ENCODE results near the gene SETDB2.
A peak's percentile ranks its signal among the peaks of the same experiment; 100 is the strongest.

SETDB2 gene

DNA sequence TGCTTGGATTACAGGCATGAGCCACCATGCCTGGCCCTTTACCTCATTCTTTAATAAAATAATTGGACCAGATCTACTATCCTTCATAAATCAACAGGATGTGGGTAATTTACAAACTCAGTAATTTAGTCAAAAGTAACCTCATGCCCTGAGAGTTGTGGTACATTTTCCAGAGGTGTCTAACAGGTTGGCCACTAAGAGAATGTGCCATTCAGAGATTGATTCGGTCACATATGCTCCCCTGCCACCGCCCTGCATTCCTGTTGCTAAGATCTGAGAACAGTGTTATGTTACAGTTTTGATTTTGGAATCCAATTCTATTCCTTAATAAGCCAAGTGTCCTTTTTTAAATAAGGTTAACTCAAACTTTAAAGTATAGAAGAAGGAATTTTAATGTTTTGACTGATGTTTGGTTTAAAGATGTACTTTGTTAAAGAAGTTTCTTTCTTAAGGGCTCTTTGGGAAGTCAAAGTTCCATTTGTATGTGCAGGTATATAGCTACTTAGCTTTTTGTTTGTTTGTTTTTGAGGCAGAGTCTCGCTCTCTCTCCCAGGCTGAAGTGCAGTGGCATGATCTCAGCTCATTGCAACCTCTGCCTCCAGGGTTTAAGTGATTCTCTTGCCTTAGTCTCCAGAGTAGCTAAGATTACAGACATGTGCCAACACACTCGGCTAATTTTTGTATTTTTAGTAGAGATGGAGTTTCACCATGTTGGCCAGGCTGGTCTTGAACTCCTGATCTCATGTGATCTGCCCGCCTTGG is 80.8 kb downstream of the SETDB2 start:
- peaks cover 61% of the 10 kb centered on the region for H3K36me3 Mint-ChIP-seq (ENCODE audit: low read depth)
- no peaks in the 10 kb centered on the region for H3K9me3 Mint-ChIP-seq
- H3K27ac Mint-ChIP-seq, result no peak overlapping the region
- peaks cover 7% of the 10 kb centered on the region for H3K4me1 Mint-ChIP-seq (ENCODE audit: low read depth)
- H3K27me3 Mint-ChIP-seq, result no peaks in the 10 kb centered on the region
- no peak overlapping the region for H3K4me3 Mint-ChIP-seq

DNA sequence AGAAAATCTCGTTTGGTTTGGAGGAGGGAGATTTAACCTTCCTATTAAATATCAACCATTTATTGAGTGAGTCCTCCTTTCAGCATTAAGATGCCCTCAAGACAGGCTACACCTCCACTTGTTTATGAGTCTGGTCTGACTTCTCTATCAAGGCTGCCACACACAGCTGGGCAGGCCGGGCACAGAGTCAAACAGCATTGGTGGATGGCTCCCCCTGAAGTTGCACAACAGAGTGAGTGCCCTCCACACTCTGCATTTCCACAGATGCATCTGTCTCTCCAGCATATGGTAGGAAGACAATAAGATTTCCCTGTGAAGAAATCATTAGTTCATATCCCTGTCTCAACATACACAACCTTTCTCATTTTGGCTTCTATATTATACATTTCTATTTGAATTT is 83.0 kb downstream of the SETDB2 start:
- H3K4me3 Mint-ChIP-seq, result no peak overlapping the region
- peaks cover 16% of the 10 kb centered on the region for H3K4me1 Mint-ChIP-seq (ENCODE audit: low read depth)
- H3K27ac Mint-ChIP-seq, result peak overlapping the region; percentile 33
- H3K9me3 Mint-ChIP-seq, result no peaks in the 10 kb centered on the region
- H3K36me3 Mint-ChIP-seq (ENCODE audit: low read depth), result peaks cover 61% of the 10 kb centered on the region
- no peaks in the 10 kb centered on the region for H3K27me3 Mint-ChIP-seq

DNA sequence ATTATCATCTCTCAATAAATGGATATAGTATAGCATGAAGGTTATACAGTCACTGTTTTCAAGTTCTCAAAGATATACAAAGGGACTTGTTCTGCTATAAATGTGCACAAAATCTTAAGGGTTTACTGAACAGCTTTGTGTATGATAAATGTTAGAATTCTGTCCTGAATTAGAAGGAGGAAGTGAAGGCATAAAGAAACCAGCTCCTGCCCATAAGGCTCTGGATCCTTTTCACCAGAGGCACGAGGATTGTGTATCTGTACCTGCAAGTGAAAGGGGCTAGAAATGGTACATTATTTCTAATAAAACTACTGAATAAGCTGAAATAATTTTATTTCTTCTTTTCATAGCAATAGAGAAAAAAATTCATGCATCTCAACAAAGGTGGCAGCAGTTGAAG is 84.1 kb downstream of the SETDB2 start:
- H3K27me3 Mint-ChIP-seq, result no peaks in the 10 kb centered on the region
- H3K36me3 Mint-ChIP-seq (ENCODE audit: low read depth), result peaks cover 61% of the 10 kb centered on the region
- H3K27ac Mint-ChIP-seq, result no peak overlapping the region
- H3K4me1 Mint-ChIP-seq (ENCODE audit: low read depth), result peaks cover 24% of the 10 kb centered on the region
- H3K9me3 Mint-ChIP-seq, result no peaks in the 10 kb centered on the region
- no peak overlapping the region for H3K4me3 Mint-ChIP-seq

DNA sequence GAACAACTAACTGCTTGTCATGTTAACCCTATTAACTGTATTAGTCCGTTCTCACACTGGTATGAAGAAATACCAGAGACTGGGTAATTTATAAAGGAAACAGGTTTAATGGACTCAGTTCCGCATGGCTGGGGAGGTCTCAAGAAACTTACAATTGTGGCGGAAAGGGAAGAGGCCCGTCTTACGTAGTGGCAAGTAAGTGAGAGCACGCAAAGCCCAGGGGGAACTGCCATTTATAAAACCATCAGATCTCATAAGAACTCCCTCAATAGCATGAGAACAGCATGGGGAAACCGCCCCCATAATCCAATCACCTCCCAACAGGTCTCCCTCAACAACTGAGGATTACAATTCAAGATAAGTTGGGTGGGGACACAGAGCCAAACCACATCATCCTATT is 86.4 kb downstream of the SETDB2 start:
- peaks cover 51% of the 10 kb centered on the region for H3K36me3 Mint-ChIP-seq (ENCODE audit: low read depth)
- H3K27ac Mint-ChIP-seq, result peak overlapping the region; percentile 61
- no peaks in the 10 kb centered on the region for H3K9me3 Mint-ChIP-seq
- no peaks in the 10 kb centered on the region for H3K27me3 Mint-ChIP-seq
- H3K4me3 Mint-ChIP-seq, result no peak overlapping the region
- H3K4me1 Mint-ChIP-seq (ENCODE audit: low read depth), result peaks cover 26% of the 10 kb centered on the region

DNA sequence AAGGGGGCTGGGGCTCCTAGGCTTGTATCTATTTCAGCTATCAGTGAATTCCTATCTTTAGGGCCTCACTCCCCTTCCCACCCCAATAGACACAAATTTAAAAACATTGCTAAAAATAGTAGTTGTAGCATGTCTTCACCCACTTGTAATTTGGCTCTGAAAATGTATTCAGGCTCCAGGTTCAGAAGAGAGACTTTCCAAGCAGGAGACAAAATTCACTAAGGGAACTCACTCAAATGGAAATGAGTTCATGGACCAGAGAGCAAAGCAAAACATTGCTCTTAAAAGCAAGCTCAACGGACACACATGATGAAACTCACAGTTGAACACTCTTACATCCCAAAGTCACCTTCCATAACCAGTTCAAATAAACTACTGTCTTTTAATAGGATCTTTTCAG is 88.5 kb downstream of the SETDB2 start:
- Mint-ChIP-seq H3K27ac (no peak overlapping the region), H3K4me3 (no peak overlapping the region), H3K9me3 (no peaks in the 10 kb centered on the region), H3K4me1 (ENCODE audit: low read depth) (peaks cover 26% of the 10 kb centered on the region), H3K27me3 (no peaks in the 10 kb centered on the region), H3K36me3 (ENCODE audit: low read depth) (peaks cover 47% of the 10 kb centered on the region)

DNA sequence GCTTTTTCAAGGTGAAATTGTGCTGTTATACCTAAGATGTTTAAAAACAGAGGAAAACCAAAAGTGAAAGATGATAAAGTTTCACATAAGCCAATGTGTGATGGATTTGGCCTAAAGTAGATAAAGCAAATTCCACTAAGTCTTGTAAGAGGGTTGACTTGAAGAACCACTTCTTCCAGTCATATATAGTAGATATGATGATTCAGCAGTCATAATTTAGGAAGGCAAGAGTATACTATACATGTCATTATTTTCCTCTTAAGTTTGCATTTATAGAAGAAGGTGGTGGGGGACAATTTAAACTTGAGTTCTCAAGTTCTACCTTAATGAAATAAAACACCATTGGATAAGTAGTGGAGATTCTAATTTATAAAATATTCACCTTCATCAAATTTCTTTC is 88.9 kb downstream of the SETDB2 start:
- Mint-ChIP-seq H3K9me3 (no peaks in the 10 kb centered on the region), H3K4me3 (no peak overlapping the region), H3K27me3 (no peaks in the 10 kb centered on the region), H3K36me3 (ENCODE audit: low read depth) (peaks cover 49% of the 10 kb centered on the region), H3K27ac (no peak overlapping the region), H3K4me1 (ENCODE audit: low read depth) (peaks cover 26% of the 10 kb centered on the region)

DNA sequence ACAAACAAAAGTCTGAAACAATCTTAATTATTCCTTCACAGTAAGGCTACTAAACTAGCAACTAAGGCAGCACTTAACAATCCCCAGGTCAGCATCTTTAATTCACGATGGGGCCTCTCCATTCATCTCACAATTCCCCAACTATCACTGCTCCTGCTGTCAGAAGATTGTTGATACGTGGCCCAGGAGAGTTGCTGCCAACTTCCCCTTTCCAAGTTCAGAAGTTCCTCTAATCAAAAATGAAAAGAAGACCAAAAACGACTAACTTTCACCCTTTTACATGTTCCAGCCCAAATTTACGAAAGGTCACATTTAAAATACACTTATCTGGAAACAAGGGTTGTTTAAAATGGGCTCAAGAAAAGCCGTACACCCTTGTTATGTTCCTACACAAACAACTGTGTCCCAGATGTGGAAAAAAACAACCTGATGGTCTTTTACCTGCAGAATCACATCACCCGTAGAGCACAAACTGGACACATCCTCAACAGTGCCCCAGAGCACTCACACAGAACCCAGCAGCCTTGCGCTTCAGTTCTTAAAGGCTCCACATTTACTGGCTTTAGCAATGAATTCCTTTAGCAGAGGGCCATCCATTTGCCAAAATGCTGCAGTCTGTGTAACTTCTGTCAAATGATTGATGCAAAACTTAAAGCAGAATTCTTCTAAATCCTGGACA is 89.7 kb downstream of the SETDB2 start:
- peaks cover 26% of the 10 kb centered on the region for H3K4me1 Mint-ChIP-seq (ENCODE audit: low read depth)
- no peak overlapping the region for H3K27ac Mint-ChIP-seq
- no peaks in the 10 kb centered on the region for H3K27me3 Mint-ChIP-seq
- no peaks in the 10 kb centered on the region for H3K9me3 Mint-ChIP-seq
- peak overlapping the region; percentile 7 for H3K4me3 Mint-ChIP-seq
- peaks cover 45% of the 10 kb centered on the region for H3K36me3 Mint-ChIP-seq (ENCODE audit: low read depth)

DNA sequence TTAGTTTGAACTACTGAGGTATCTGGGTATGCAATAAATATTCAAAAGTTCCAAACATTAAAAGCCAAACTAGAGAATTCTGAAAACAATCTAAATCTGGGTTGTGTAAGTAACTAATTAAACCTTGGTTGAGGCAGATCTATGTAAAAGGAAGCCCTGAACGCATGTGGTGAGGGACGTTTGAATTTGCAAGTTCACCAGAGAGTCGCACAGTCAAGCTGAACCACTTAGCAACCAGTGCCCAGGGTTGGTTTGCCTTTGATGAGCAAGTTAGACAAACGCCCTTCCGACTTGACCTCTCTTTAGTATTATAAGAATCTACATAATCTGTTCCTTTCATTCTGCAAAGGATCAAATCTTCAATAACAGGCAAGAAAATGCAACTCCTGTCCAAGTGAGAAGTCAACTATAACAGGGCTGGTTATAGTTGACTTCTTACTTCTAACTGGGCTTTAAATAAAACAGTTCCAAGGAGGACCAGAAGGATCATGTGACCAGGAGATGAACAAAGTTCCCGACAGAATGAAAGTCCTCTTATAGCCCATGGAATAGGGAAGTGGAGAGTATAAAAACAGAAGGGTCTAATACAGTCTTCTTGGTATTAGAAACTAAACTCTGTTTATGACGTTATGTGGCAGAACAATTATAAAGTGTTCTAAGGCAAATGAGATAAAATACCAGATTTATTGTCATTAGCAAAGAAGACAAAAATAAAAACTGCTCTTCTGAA is 92.2 kb downstream of the SETDB2 start:
- no peak overlapping the region for H3K27ac Mint-ChIP-seq
- peaks cover 34% of the 10 kb centered on the region for H3K4me1 Mint-ChIP-seq (ENCODE audit: low read depth)
- H3K4me3 Mint-ChIP-seq, result no peak overlapping the region
- H3K36me3 Mint-ChIP-seq (ENCODE audit: low read depth), result peaks cover 48% of the 10 kb centered on the region
- no peaks in the 10 kb centered on the region for H3K9me3 Mint-ChIP-seq
- no peaks in the 10 kb centered on the region for H3K27me3 Mint-ChIP-seq

DNA sequence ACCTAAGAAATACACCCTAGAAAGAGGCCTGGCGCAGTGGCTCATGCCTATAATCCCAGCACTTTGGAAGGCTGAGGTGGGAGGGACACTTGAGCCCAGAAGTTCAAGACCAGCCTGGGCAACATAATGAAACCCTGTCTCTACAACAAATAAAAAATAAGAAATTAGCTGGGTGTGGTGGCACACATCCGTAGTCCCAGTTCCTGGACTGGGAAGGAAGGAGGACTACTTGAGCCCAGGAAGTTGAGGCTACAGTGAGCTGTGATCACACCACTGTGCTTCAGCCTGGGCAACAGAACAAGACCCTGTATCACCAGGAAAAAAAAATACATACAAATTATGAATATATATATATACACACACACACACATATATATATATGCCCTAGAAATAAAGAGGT is 94.3 kb downstream of the SETDB2 start:
- H3K27ac Mint-ChIP-seq, result no peak overlapping the region
- peaks cover 24% of the 10 kb centered on the region for H3K4me1 Mint-ChIP-seq (ENCODE audit: low read depth)
- H3K9me3 Mint-ChIP-seq, result no peaks in the 10 kb centered on the region
- peaks cover 41% of the 10 kb centered on the region for H3K36me3 Mint-ChIP-seq (ENCODE audit: low read depth)
- no peaks in the 10 kb centered on the region for H3K27me3 Mint-ChIP-seq
- H3K4me3 Mint-ChIP-seq, result no peak overlapping the region

DNA sequence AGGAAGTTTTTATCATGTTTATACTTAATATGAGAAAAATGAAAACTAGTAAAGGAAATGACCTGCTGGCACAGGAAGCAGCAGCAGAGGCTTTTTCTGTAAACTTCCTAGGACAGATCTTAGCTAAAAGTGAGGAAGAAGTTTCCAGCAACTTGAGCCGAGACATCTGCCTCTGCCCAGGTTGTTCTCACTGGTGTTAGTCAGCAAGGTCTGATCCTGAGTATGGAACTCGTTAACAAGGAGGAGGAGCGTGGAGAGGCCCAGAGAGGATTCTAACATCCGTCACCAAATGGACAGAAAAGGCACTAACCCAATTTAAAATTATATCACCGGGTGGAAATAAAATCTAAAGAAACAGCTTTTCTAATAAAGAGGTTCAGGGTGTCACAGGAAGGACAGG is 95.2 kb downstream of the SETDB2 start:
- Mint-ChIP-seq H3K36me3 (ENCODE audit: low read depth) (peaks cover 36% of the 10 kb centered on the region), H3K4me1 (ENCODE audit: low read depth) (peaks cover 20% of the 10 kb centered on the region), H3K9me3 (no peaks in the 10 kb centered on the region), H3K4me3 (no peak overlapping the region), H3K27ac (peak overlapping the region; percentile 71), H3K27me3 (no peaks in the 10 kb centered on the region)

DNA sequence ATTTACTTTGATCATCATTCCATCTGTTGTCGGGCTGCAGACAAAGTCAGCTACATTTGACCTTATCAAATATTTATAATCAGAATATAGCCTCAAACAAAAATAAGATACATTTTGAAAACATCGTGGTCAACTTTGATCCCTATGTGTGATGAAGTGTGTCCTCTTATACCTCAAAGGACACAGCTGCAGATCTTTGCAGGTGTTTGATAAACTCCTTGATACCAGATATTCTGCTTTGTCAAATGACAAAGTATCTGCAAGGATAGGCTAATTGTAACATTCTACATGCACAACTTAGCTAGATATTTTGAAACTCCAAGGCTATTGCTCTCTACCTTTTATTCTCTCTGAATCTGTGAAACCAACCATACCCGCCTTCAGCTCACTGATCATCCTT is 95.7 kb downstream of the SETDB2 start:
- Mint-ChIP-seq H3K4me3 (no peak overlapping the region), H3K27ac (no peak overlapping the region), H3K36me3 (ENCODE audit: low read depth) (peaks cover 36% of the 10 kb centered on the region)

DNA sequence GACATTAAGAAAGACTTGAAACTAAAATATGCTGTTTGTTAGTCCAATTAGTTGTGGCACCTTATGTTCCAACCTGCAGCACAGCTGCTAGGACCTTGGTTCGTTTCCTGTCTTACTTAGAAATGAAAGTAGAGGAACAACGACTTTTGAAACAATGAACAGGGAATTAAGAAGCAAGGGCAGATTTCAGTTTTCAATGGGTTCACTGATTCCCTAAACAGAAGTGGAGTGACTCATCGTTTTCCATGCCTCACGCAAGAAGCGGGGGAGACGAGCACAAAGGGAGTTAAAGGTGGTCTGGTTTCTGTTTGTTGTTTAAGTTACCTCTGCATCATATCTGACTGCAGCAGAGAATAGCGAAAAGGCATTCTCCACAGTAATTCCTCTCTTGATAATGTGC is 96.5 kb downstream of the SETDB2 start:
- no peaks in the 10 kb centered on the region for H3K27me3 Mint-ChIP-seq
- peaks cover 20% of the 10 kb centered on the region for H3K4me1 Mint-ChIP-seq (ENCODE audit: low read depth)

More for the DNA sequence above, 95.7 kb downstream of the SETDB2 start:
- Mint-ChIP-seq H3K27me3 (no peaks in the 10 kb centered on the region), H3K9me3 (no peaks in the 10 kb centered on the region), H3K4me1 (ENCODE audit: low read depth) (peaks cover 20% of the 10 kb centered on the region)

DNA sequence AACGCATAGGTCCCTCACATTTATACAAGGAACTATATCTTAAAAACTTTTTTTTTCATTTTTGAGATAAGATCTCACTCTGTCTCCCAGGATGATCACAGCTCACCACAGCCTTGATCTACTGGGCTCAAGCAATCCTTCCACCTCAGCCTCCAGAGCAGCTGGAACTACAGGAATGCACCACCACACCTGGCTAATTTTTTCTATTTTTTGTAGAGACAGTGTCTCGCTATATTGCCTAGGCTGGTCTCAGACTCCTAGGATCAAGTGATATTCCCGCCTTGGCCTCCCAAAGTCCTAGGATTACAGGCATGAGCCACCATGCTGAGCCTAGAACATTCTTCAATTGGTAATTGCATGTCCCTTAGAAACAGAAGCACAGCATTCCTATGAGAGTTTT is 99.6 kb downstream of the SETDB2 start:
- Mint-ChIP-seq H3K27ac (no peak overlapping the region), H3K9me3 (no peaks in the 10 kb centered on the region), H3K27me3 (no peaks in the 10 kb centered on the region), H3K36me3 (ENCODE audit: low read depth) (peaks cover 36% of the 10 kb centered on the region), H3K4me3 (no peak overlapping the region), H3K4me1 (ENCODE audit: low read depth) (peaks cover 20% of the 10 kb centered on the region)

More for the DNA sequence above, 96.5 kb downstream of the SETDB2 start:
- Mint-ChIP-seq H3K4me3 (peak overlapping the region; percentile 49), H3K36me3 (ENCODE audit: low read depth) (peaks cover 40% of the 10 kb centered on the region), H3K27ac (peak overlapping the region; percentile 72), H3K9me3 (no peaks in the 10 kb centered on the region)
